Subcutaneous abdominal adipose tissue (tissue), 5 donors: Measurements from ENCODE around the gene KRT6B.

Source experiments
- H3K27ac ChIP-seq: one replicate; pipeline ENCODE4 v1.7.0; 2013; ENCODE audit warnings: low read depth, mild to moderate bottlenecking, inconsistent platforms, low read length, moderate library complexity
- H3K27me3 ChIP-seq, 5 donors: one replicate each; pipeline ENCODE4 v1.7.0; 2013; ENCODE audit warnings: low read length in 5 of 5, inconsistent platforms in 1 of 5; ENCODE audit not compliant: control insufficient read depth in 5 of 5, insufficient read depth in 4 of 5
- H3K36me3 ChIP-seq, 5 donors: one replicate each; pipeline ENCODE4 v1.7.0; 2013; ENCODE audit warnings: low read length in 5 of 5; ENCODE audit not compliant: control insufficient read depth in 5 of 5, insufficient read depth in 5 of 5
- H3K4me1 ChIP-seq, 5 donors: one replicate each; pipeline ENCODE4 v1.7.0; 2013; ENCODE audit warnings: low read length in 5 of 5, mild to moderate bottlenecking in 3 of 5, moderate library complexity in 1 of 5; ENCODE audit not compliant: control insufficient read depth in 5 of 5, insufficient read depth in 5 of 5
- H3K4me3 ChIP-seq, 5 donors: one replicate each; pipeline ENCODE4 v1.7.0; 2013; ENCODE audit warnings: low read length in 5 of 5, low read depth in 1 of 5
- H3K9ac ChIP-seq, 5 donors: one replicate each; pipeline ENCODE4 v1.7.0; 2013; ENCODE audit warnings: low read length in 5 of 5, mild to moderate bottlenecking in 4 of 5, moderate library complexity in 3 of 5
- H3K9me3 ChIP-seq, 5 donors: one replicate each; pipeline ENCODE4 v1.7.0; 2013; ENCODE audit warnings: low read length in 5 of 5; ENCODE audit not compliant: control insufficient read depth in 5 of 5
- donor health status: healthy.
- donor health status: healthy.
- donor health status: healthy.
- donor health status: healthy.
- donor health status: healthy.

Gene KRT6B

GRCh38 chr12:52403561-52403960, 48.4 kb downstream of the KRT6B start:
- H3K4me3 ChIP-seq: no peak overlapping the region
- H3K36me3 ChIP-seq: no peaks in the 10 kb centered on the region
- peaks cover 0 to 13% (median 4%) of the 10 kb centered on the region in 5 donors for H3K27me3 ChIP-seq
- H3K9me3 ChIP-seq: no peaks in the 10 kb centered on the region
- H3K9ac ChIP-seq: no peak overlapping the region
- no peaks in the 10 kb centered on the region for H3K4me1 ChIP-seq
- no peak overlapping the region for H3K27ac ChIP-seq

DNA sequence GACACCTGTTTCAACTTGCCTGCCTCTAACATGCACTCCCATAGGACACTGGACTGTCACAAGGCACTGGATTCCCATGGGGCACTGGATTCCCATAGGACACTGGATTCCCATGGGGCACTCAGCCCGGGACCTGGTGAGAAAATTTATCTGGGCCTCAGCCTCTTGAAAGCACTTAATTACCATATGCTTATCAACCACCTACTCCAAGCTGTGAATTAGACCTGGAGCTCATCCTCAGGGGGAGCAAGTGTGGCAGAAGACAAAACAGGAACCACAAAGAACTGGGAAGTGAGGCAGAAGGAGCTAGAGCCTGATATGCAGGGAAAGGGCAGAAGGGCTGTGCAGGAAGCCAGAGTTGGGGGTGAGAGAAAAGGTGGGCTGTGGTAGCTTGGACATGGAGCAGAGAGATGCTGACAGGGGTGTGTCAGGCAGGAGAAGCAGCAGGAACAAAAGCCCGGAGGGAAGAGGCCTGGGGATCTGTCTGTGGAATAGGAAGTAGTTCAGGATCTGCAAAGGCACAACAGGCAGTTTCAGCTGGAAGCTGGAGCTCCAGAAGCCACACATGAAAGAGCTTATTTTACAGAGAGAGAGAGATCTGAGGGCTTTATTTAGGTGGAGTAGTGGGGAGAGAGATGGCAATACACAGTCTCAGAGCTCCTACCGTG, 48.9 kb downstream of the KRT6B start:
- H3K4me1 ChIP-seq: no peaks in the 10 kb centered on the region
- H3K9ac ChIP-seq: no peak overlapping the region
- H3K9me3 ChIP-seq: no peaks in the 10 kb centered on the region
- H3K4me3 ChIP-seq: no peak overlapping the region
- no peaks in the 10 kb centered on the region for H3K36me3 ChIP-seq
- peaks cover 0 to 12% (median 4%) of the 10 kb centered on the region in 5 donors for H3K27me3 ChIP-seq
- H3K27ac ChIP-seq: no peak overlapping the region

- Histone ChIP-seq H3K4me3 (no peak overlapping the region), H3K9me3 (no peaks in the 10 kb centered on the region), H3K27me3 (peaks cover 0 to 15% (median 4%) of the 10 kb centered on the region in 5 donors), H3K27ac (no peak overlapping the region), H3K4me1 (no peaks in the 10 kb centered on the region), H3K36me3 (no peaks in the 10 kb centered on the region), H3K9ac (no peak overlapping the region)
Observed at GRCh38 chr12:52402377-52402776, 49.6 kb downstream of the KRT6B start.

- H3K36me3 ChIP-seq: no peaks in the 10 kb centered on the region
- no peak overlapping the region for H3K9ac ChIP-seq
- H3K9me3 ChIP-seq: no peaks in the 10 kb centered on the region
Observed at GRCh38 chr12:52401926-52402325, 50.0 kb downstream of the KRT6B start.

DNA sequence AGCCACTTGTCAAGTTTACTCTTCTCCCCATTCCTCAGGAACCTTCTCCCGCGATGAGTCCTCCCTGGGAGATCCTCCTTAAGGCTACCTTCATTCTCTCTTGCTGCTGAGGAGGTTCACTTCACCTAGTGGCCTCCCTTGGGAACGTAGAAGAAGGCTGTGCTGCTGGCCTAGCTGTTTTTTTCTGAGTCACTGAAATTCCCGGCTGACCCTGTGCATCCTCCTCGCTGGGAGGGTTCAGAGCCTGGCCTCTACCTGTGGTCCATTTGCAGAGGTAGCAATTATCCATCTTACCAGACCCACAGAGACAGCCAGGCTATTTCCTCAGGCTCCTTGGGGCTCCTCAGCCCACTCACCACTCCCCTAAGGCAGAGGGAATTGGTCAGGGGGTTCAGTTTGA, 50.4 kb downstream of the KRT6B start:
- H3K27me3 ChIP-seq: peaks cover 0 to 18% (median 4%) of the 10 kb centered on the region in 5 donors
- H3K4me3 ChIP-seq: no peak overlapping the region
- H3K36me3 ChIP-seq: no peaks in the 10 kb centered on the region
- no peaks in the 10 kb centered on the region for H3K4me1 ChIP-seq
- H3K9ac ChIP-seq: no peak overlapping the region
- H3K9me3 ChIP-seq: no peaks in the 10 kb centered on the region
- no peak overlapping the region for H3K27ac ChIP-seq

More at GRCh38 chr12:52401926-52402325, 50.0 kb downstream of the KRT6B start:
- no peak overlapping the region for H3K27ac ChIP-seq
- no peaks in the 10 kb centered on the region for H3K4me1 ChIP-seq
- H3K4me3 ChIP-seq: no peak overlapping the region
- peaks cover 0 to 18% (median 4%) of the 10 kb centered on the region in 5 donors for H3K27me3 ChIP-seq

DNA sequence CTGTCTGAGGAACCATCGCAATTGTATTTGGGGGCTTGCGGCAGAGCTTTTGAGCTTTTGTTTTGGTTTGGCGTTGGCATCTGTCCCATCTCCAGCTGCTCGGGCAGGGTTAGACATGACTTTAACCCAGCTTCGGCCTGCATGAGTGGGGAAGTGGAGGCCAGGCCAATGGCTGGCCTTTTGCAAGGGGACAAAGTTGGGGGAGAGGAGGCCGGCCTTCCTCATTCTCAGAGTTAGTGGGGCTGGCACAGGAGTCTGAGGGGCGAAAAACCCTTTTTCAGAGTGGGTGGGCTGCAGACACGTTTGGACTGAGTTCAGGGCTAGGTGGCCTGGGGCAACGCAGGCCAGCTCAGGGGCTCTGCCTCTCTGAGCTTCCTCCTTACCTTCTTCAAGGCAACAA, 51.0 kb downstream of the KRT6B start:
- Histone ChIP-seq H3K9ac (no peak overlapping the region), H3K4me1 (peaks cover 0 to 6% (median 0%) of the 10 kb centered on the region in 5 donors), H3K36me3 (no peaks in the 10 kb centered on the region), H3K27me3 (peaks cover 0 to 21% (median 4%) of the 10 kb centered on the region in 5 donors), H3K4me3 (no peak overlapping the region), H3K9me3 (no peaks in the 10 kb centered on the region), H3K27ac (no peak overlapping the region)

DNA sequence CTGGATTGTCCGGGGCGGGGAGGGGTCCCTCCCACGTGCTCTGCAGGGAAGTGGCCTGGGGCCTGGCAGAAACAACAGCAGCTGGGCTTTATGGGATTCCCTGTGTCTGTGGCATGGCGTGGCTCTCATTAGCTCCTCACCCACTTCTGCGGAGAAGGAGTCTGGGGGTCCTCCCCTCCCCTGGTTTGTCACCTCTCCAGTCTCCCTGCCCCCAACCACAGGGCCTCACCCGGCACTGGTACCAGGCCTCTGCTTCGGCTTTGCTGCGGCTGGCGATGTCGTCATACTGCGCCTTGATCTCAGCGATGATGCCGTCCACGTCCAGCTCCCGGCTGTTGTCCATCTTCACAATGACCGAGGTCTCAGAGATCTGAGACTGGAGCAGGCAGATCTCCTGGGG, 52.2 kb downstream of the KRT6B start:
- peaks cover 0 to 8% (median 0%) of the 10 kb centered on the region in 5 donors for H3K4me1 ChIP-seq
- no peaks in the 10 kb centered on the region for H3K9me3 ChIP-seq
- H3K36me3 ChIP-seq: no peaks in the 10 kb centered on the region
- no peak overlapping the region for H3K9ac ChIP-seq
- H3K4me3 ChIP-seq: no peak overlapping the region
- H3K27me3 ChIP-seq: peaks cover 0 to 21% (median 4%) of the 10 kb centered on the region in 5 donors
- H3K27ac ChIP-seq: no peak overlapping the region

DNA sequence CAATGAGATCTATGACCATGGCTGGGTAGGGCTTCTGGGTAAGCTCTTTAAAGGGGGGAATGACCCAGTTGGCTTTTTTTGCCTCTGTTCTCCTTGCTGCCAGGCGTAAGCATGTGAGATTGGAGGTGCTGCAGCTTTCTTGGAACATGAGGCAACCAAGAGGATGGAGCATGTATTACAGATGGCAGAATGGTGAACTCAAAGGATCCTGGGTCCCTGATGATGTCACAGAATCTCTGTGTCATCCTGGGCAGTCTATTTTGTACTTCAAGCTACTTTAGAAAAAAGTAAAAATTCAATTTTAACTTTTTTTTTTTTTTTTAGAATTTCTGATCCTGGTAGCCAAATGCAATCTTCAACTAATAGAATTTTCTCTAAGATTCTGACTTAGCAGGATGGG, 53.8 kb downstream of the KRT6B start:
- Histone ChIP-seq H3K4me3 (no peak overlapping the region), H3K9ac (no peak overlapping the region), H3K36me3 (no peaks in the 10 kb centered on the region), H3K9me3 (no peaks in the 10 kb centered on the region), H3K27me3 (peaks cover 0 to 21% (median 4%) of the 10 kb centered on the region in 5 donors), H3K27ac (no peak overlapping the region), H3K4me1 (peaks cover 0 to 8% (median 0%) of the 10 kb centered on the region in 5 donors)

- H3K9ac ChIP-seq: no peak overlapping the region
- no peaks in the 10 kb centered on the region for H3K9me3 ChIP-seq
- H3K4me1 ChIP-seq: peaks cover 0 to 10% (median under 1%) of the 10 kb centered on the region in 5 donors
- H3K4me3 ChIP-seq: no peak overlapping the region
- no peak overlapping the region for H3K27ac ChIP-seq
- H3K36me3 ChIP-seq: no peaks in the 10 kb centered on the region
- H3K27me3 ChIP-seq: peaks cover 0 to 21% (median 4%) of the 10 kb centered on the region in 5 donors
Observed at GRCh38 chr12:52396656-52397055, 55.3 kb downstream of the KRT6B start.
